Right lobe of liver (tissue), 4 donors: ENCODE results near the gene SHC3.

ENCODE experiments used
- CTCF ChIP-seq, 4 donors: fragments of 200-600 bp in 3 of 4; fragments of 450-650 bp in 1 of 4; IDR thresholded peaks; one replicate each; pipeline versions ENCODE4 v1.5.1 to v1.8.0; 2016 to 2022; ENCODE audit warnings: antibody characterized with exemption in 4 of 4, mild to moderate bottlenecking in 2 of 4
- POLR2A ChIP-seq: fragments of 450-650 bp; IDR thresholded peaks from one replicate; pipeline ENCODE4 v1.6.1; 2017; ENCODE audit warnings: antibody characterized with exemption, mild to moderate bottlenecking
- donor health status: DM: no; HTN: no; CAD: no.
- donor health status: DM: no; HTN: no; CAD: no.
- donor health status: DM: no; HTN: yes; CAD: no.

GRCh38 chr9:88974641-88975040 is 204.0 kb downstream of the SHC3 start:
- TF ChIP-seq CTCF (IDR thresholded peaks at IDR 0.05) (no peak), POLR2A (no peak)
